ENCODE results near the gene NR1I3.

- TF ChIP-seq, protein P1, sequence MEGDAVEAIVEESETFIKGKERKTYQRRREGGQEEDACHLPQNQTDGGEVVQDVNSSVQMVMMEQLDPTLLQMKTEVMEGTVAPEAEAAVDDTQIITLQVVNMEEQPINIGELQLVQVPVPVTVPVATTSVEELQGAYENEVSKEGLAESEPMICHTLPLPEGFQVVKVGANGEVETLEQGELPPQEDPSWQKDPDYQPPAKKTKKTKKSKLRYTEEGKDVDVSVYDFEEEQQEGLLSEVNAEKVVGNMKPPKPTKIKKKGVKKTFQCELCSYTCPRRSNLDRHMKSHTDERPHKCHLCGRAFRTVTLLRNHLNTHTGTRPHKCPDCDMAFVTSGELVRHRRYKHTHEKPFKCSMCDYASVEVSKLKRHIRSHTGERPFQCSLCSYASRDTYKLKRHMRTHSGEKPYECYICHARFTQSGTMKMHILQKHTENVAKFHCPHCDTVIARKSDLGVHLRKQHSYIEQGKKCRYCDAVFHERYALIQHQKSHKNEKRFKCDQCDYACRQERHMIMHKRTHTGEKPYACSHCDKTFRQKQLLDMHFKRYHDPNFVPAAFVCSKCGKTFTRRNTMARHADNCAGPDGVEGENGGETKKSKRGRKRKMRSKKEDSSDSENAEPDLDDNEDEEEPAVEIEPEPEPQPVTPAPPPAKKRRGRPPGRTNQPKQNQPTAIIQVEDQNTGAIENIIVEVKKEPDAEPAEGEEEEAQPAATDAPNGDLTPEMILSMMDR (IDR thresholded peaks at IDR 0.05), result no peak
- TF ChIP-seq POLR2A (IDR thresholded peaks at IDR 0.05) (no peak), EP300 (IDR thresholded peaks at IDR 0.05) (no peak)
These were observed 27.3 kb upstream of the NR1I3 start for GRCh38 chr1:161265305-161265704.

Data from ovary (tissue), 3 donors.